Mesenchymal stem cell (in vitro differentiated cells and primary cell): ENCODE results near the gene SFSWAP.

Source experiments
- DNase-seq: peaks from one replicate; pipeline ENCODE4 v3.0.0-alpha.2; 2013
- H2AFZ ChIP-seq: one replicate; pipeline ENCODE4 v1.6.1; 2013; ENCODE audit warnings: low read depth, mild to moderate bottlenecking, control low read depth, inconsistent platforms, low read length, moderate library complexity
- H2AK5ac ChIP-seq: 2 replicates; pipeline ENCODE4 v1.6.1; 2013; ENCODE audit warnings: low read length, moderate library complexity, mild to moderate bottlenecking, inconsistent platforms; ENCODE audit not compliant: severe bottlenecking
- H2BK120ac ChIP-seq: one replicate; pipeline ENCODE4 v1.6.1; 2013; ENCODE audit warnings: low read depth, mild to moderate bottlenecking, inconsistent platforms, low read length, moderate library complexity
- H2BK12ac ChIP-seq, 2 experiments: one replicate each; pipeline ENCODE4 v1.6.1; 2013; ENCODE audit warnings: inconsistent platforms in 2 of 2, low read length in 2 of 2, mild to moderate bottlenecking in 2 of 2, moderate library complexity in 2 of 2, control low read depth in 1 of 2
- H2BK15ac ChIP-seq: one replicate; pipeline ENCODE4 v1.6.1; 2013; ENCODE audit warnings: mild to moderate bottlenecking, low read depth, inconsistent platforms; ENCODE audit not compliant: poor library complexity, severe bottlenecking
- H2BK5ac ChIP-seq: 2 replicates; pipeline ENCODE4 v1.6.1; 2013; ENCODE audit warnings: low read depth, mild to moderate bottlenecking, low read length, control low read depth, inconsistent platforms; ENCODE audit not compliant: poor library complexity, severe bottlenecking
- H3K14ac ChIP-seq, 2 experiments: one replicate each; pipeline ENCODE4 v1.6.1; 2013; ENCODE audit warnings: inconsistent platforms in 2 of 2, low read length in 2 of 2, control low read depth in 1 of 2, mild to moderate bottlenecking in 1 of 2, moderate library complexity in 1 of 2
- H3K18ac ChIP-seq, 2 experiments: one replicate each; pipeline ENCODE4 v1.6.1; 2013; ENCODE audit warnings: inconsistent platforms in 2 of 2, low read length in 2 of 2, control low read depth in 1 of 2, low read depth in 1 of 2, mild to moderate bottlenecking in 1 of 2
- H3K23ac ChIP-seq, 2 experiments: one replicate each; pipeline ENCODE4 v1.6.1; 2013; ENCODE audit warnings: inconsistent platforms in 2 of 2, low read length in 2 of 2, mild to moderate bottlenecking in 2 of 2, moderate library complexity in 2 of 2, control low read depth in 1 of 2
- H3K27ac ChIP-seq: 2 replicates; pipeline ENCODE4 v1.5.1; 2013; ENCODE audit warnings: mild to moderate bottlenecking, moderate library complexity, low read length, control low read depth, inconsistent platforms; ENCODE audit not compliant: poor library complexity, severe bottlenecking
- H3K27me3 ChIP-seq, 2 experiments: 2 replicates each; pipeline versions ENCODE4 v1.6.1 to v1.7.0; 2013; ENCODE audit warnings: low read length in 2 of 2, mild to moderate bottlenecking in 2 of 2, moderate library complexity in 2 of 2, control low read depth in 1 of 2, inconsistent platforms in 1 of 2; ENCODE audit not compliant: control insufficient read depth in 1 of 2, insufficient read depth in 1 of 2
- H3K36me3 ChIP-seq, 2 experiments: 2 replicates each; pipeline versions ENCODE4 v1.6.1 to v1.7.0; 2013; ENCODE audit warnings: low read length in 2 of 2, control low read depth in 1 of 2, inconsistent platforms in 1 of 2, low read depth in 1 of 2, mild to moderate bottlenecking in 1 of 2; ENCODE audit not compliant: insufficient read depth in 2 of 2, control insufficient read depth in 1 of 2
- H3K4ac ChIP-seq, 2 experiments: one replicate each; pipeline ENCODE4 v1.6.1; 2013; ENCODE audit warnings: inconsistent platforms in 2 of 2, low read length in 2 of 2, mild to moderate bottlenecking in 2 of 2, moderate library complexity in 2 of 2, control low read depth in 1 of 2, low read depth in 1 of 2
- H3K4me1 ChIP-seq: 2 replicates; pipeline ENCODE4 v1.6.1; 2013; ENCODE audit warnings: low read depth, low read length, control low read depth; ENCODE audit not compliant: control insufficient read depth, insufficient read depth
- H3K4me2 ChIP-seq: 2 replicates; pipeline ENCODE4 v1.6.1; 2013; ENCODE audit warnings: low read length, mild to moderate bottlenecking, inconsistent platforms; ENCODE audit not compliant: poor library complexity, severe bottlenecking
- H3K4me3 ChIP-seq, 2 experiments: 2 replicates each; pipeline versions ENCODE4 v1.5.1 to v1.7.0; 2013; ENCODE audit warnings: low read length in 2 of 2, mild to moderate bottlenecking in 2 of 2, control low read depth in 1 of 2, low read depth in 1 of 2; ENCODE audit not compliant: insufficient read depth in 1 of 2
- H3K79me1 ChIP-seq: replicated peaks from 2 replicates; pipeline ENCODE4 v1.6.1; 2013; ENCODE audit warnings: mild to moderate bottlenecking, control low read depth, low read length, inconsistent platforms; ENCODE audit not compliant: poor library complexity, severe bottlenecking
- H3K9ac ChIP-seq: 2 replicates; pipeline ENCODE4 v1.7.0; 2013; ENCODE audit warnings: mild to moderate bottlenecking, low read length, moderate library complexity
- H3K9me3 ChIP-seq: 2 replicates; pipeline ENCODE4 v1.7.0; 2013; ENCODE audit warnings: mild to moderate bottlenecking, low read length; ENCODE audit not compliant: control insufficient read depth
- H4K8ac ChIP-seq: one replicate; pipeline ENCODE4 v1.6.1; 2013; ENCODE audit warnings: inconsistent platforms, mild to moderate bottlenecking, low read length, moderate library complexity
- H4K91ac ChIP-seq: one replicate; pipeline ENCODE4 v1.6.1; 2013; ENCODE audit warnings: mild to moderate bottlenecking, low read length, inconsistent platforms
- WGBS: methylation state at CpG from one replicate; pipeline ENCODE4 v1.1.7; 2013; ENCODE audit warnings: mixed read lengths; 5-methylcytosine and 5-hydroxymethylcytosine counted together

SFSWAP gene

GRCh38 chr12:131843527-131843926 is 132.6 kb downstream of the SFSWAP start:
- DNase-seq = no peak
- no peak overlapping the region for H2BK15ac ChIP-seq
- H3K4me1 ChIP-seq = no peaks in the 10 kb centered on the region
- no peaks in the 10 kb centered on the region for H3K9me3 ChIP-seq
- no peak overlapping the region for H2AFZ ChIP-seq
- H3K4ac ChIP-seq = no peak overlapping the region
- H2BK12ac ChIP-seq = no peak overlapping the region
- H3K4me2 ChIP-seq = no peak overlapping the region
- no peak overlapping the region for H3K27ac ChIP-seq
- no peak overlapping the region for H4K8ac ChIP-seq
- H3K36me3 ChIP-seq = peaks cover 8 to 27% of the 10 kb centered on the region in 2 experiments
- H3K23ac ChIP-seq = no peak overlapping the region
- 90% methylated on average over 16 of the region's 16 CpGs for WGBS
- H3K4me3 ChIP-seq = no peak overlapping the region
- no peak overlapping the region for H3K18ac ChIP-seq
- no peaks in the 10 kb centered on the region for H3K27me3 ChIP-seq
- H4K91ac ChIP-seq = no peak overlapping the region
- H2BK120ac ChIP-seq = no peak overlapping the region
- H3K79me1 ChIP-seq = no peaks in the 10 kb centered on the region
- no peak overlapping the region for H3K14ac ChIP-seq
- no peak overlapping the region for H2AK5ac ChIP-seq
- no peak overlapping the region for H2BK5ac ChIP-seq
- no peak overlapping the region for H3K9ac ChIP-seq

- Histone ChIP-seq H3K23ac (no peak overlapping the region), H3K4ac (no peak overlapping the region), H3K18ac (no peak overlapping the region), H3K9me3 (no peaks in the 10 kb centered on the region), H2BK5ac (no peak overlapping the region), H3K4me1 (no peaks in the 10 kb centered on the region), H3K27ac (no peak overlapping the region), H2AFZ (no peak overlapping the region), H3K9ac (no peak overlapping the region), H4K91ac (no peak overlapping the region), H3K27me3 (no peaks in the 10 kb centered on the region), H3K79me1 (no peaks in the 10 kb centered on the region), H4K8ac (no peak overlapping the region), H3K4me3 (no peak overlapping the region), H2BK12ac (no peak overlapping the region), H3K36me3 (peaks cover 8 to 27% of the 10 kb centered on the region in 2 experiments), H2BK15ac (no peak overlapping the region), H3K14ac (no peak overlapping the region), H3K4me2 (no peak overlapping the region), H2AK5ac (no peak overlapping the region), H2BK120ac (no peak overlapping the region)
- 92% methylated on average over 11 of the region's 11 CpGs for WGBS
- DNase-seq = no peak
These were observed 133.2 kb downstream of the SFSWAP start for GRCh38 chr12:131844140-131844539.

GRCh38 chr12:131844656-131845055 is 133.8 kb downstream of the SFSWAP start:
- H3K4me1 ChIP-seq = no peaks in the 10 kb centered on the region
- no peak overlapping the region for H2BK15ac ChIP-seq
- H2AK5ac ChIP-seq = no peak overlapping the region
- no peak overlapping the region for H3K27ac ChIP-seq
- no peak overlapping the region for H2BK5ac ChIP-seq
- H2BK120ac ChIP-seq = no peak overlapping the region
- H3K4me2 ChIP-seq = no peak overlapping the region
- H3K36me3 ChIP-seq = peaks cover 8 to 27% of the 10 kb centered on the region in 2 experiments
- H3K4ac ChIP-seq = no peak overlapping the region
- H2BK12ac ChIP-seq = no peak overlapping the region
- no peak overlapping the region for H2AFZ ChIP-seq
- no peaks in the 10 kb centered on the region for H3K9me3 ChIP-seq
- no peak overlapping the region for H4K8ac ChIP-seq
- H3K23ac ChIP-seq = no peak overlapping the region
- no peak overlapping the region for H3K18ac ChIP-seq
- H3K14ac ChIP-seq = no peak overlapping the region
- DNase-seq = no peak
- no peak overlapping the region for H3K9ac ChIP-seq
- H3K79me1 ChIP-seq = no peaks in the 10 kb centered on the region
- no peaks in the 10 kb centered on the region for H3K27me3 ChIP-seq
- H3K4me3 ChIP-seq = no peak overlapping the region
- 88% methylated on average over 25 of the region's 25 CpGs for WGBS
- no peak overlapping the region for H4K91ac ChIP-seq

- Histone ChIP-seq H3K27me3 (no peaks in the 10 kb centered on the region), H3K4me2 (no peak overlapping the region)
These were observed 134.2 kb downstream of the SFSWAP start for GRCh38 chr12:131845121-131845520.

More at GRCh38 chr12:131845121-131845520, 134.2 kb downstream of the SFSWAP start:
- Histone ChIP-seq H3K4me3 (no peak overlapping the region), H3K9ac (no peak overlapping the region), H2AFZ (no peak overlapping the region), H2BK12ac (no peak overlapping the region), H2BK120ac (no peak overlapping the region), H4K8ac (no peak overlapping the region), H3K4ac (no peak overlapping the region), H3K18ac (no peak overlapping the region), H2AK5ac (no peak overlapping the region), H2BK15ac (no peak overlapping the region), H2BK5ac (no peak overlapping the region), H3K27ac (no peak overlapping the region), H4K91ac (no peak overlapping the region), H3K14ac (no peak overlapping the region), H3K79me1 (no peaks in the 10 kb centered on the region), H3K4me1 (no peaks in the 10 kb centered on the region), H3K36me3 (peaks cover 8 to 27% of the 10 kb centered on the region in 2 experiments), H3K23ac (no peak overlapping the region), H3K9me3 (no peaks in the 10 kb centered on the region)
- DNase-seq = no peak
- 97% methylated on average over 29 of the region's 29 CpGs for WGBS
